ENCODE results near the gene SMIM44.

GRCh38 chr19:3494559-3494958 lies 11.3 kb upstream of the SMIM44 start:
- TF ChIP-seq CTCF (IDR thresholded peaks at IDR 0.05) (no peak), POLR2A (IDR thresholded peaks at IDR 0.05) (no peak), EP300 (IDR thresholded peaks at IDR 0.05) (no peak)
